Measurements from ENCODE around the gene LDLRAD4.

LDLRAD4 gene

GRCh38 chr18:13454363-13455150 lies 236.0 kb downstream of the LDLRAD4 start:
- in situ Hi-C loops (cut with MboI; ENCODE audit: low sequenced_read_pairs): no loop called here

- in situ Hi-C loops (cut with MboI; ENCODE audit: low sequenced_read_pairs): no loop called here
Observed at GRCh38 chr18:13455471-13455870, 236.9 kb downstream of the LDLRAD4 start.

- in situ Hi-C loops (cut with MboI; ENCODE audit: low sequenced_read_pairs): no loop called here
Observed at GRCh38 chr18:13455960-13456481, 237.5 kb downstream of the LDLRAD4 start.

DNA sequence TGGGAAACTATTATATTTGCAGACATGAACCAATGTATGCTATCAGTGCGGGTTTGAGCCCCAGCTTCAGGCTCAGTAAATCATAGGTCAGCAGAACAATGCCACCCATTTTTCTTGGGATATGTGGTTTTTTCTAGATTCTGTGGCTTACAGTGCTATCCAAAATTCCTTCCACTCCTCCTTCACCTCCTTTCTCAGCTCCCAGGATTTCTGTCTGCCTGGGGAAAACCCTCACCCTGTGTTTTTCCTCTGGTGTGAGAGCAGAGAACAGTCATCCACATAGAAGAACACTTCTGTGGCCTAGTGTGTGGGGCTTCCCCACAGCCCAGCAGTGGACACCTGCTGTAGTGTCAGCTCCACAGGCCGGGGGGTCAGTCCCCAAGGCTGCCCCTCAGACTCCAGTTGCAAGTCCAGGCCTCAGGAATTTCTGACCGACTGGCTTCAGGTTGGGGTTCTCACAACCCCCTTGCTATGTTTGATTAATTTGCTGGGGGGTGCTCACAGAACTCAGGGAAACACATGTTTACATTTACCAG lies 238.2 kb downstream of the LDLRAD4 start:
- in situ Hi-C loops (cut with MboI; ENCODE audit: low sequenced_read_pairs): no loop called here

DNA sequence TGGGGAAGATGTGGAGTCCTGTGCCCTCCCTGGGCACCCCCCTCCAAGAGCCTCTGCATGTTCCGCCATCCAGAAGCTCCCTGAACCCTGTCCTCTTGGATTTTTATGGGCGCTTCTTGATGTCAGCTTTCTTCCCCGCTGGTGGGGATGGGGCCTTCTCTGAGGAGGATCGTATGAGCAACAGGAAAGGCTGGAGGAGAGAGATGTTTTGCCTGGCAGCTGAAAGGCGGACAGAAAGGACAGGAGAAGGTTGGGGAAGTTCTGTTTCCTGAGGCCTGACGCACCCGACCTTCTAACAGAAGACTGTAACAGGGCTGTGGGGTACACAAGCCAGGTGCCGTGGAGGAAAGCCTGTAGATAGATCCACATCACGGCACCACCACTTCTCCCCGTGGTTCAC lies 238.8 kb downstream of the LDLRAD4 start:
- in situ Hi-C loops (cut with MboI; ENCODE audit: low sequenced_read_pairs): no loop called here

GRCh38 chr18:13460946-13461345 lies 242.4 kb downstream of the LDLRAD4 start:
- in situ Hi-C loops (cut with MboI; ENCODE audit: low sequenced_read_pairs): no loop called here

GRCh38 chr18:13461469-13461868 lies 242.9 kb downstream of the LDLRAD4 start:
- in situ Hi-C loops (cut with MboI; ENCODE audit: low sequenced_read_pairs): no loop called here

GRCh38 chr18:13461936-13462335 lies 243.4 kb downstream of the LDLRAD4 start:
- in situ Hi-C loops (cut with MboI; ENCODE audit: low sequenced_read_pairs): no loop called here

DNA sequence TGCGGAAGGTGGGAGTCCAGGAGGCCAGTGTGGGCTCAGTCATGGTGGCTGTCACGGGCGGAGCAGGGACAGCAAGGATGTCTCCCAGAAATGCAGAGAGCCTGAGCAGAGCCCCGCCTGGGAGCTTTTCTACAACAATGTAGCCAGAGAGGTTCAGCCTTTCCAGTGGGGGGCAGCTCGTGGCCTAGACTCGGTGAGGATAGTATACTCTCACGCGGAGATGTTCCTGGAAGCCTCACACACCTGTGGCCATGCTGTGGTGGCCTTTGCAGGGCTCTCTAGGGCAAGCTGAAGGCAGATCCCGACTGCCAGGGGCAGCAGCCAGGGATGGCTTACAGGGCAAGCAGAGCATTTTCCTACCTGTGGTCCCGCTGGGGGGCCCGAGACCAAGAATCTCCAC lies 244.1 kb downstream of the LDLRAD4 start:
- in situ Hi-C loops (cut with MboI; ENCODE audit: low sequenced_read_pairs): no loop called here

- in situ Hi-C loops (cut with MboI; ENCODE audit: low sequenced_read_pairs): no loop called here
Observed at GRCh38 chr18:13463526-13464210, 245.1 kb downstream of the LDLRAD4 start.

- in situ Hi-C loops (cut with MboI; ENCODE audit: low sequenced_read_pairs): no loop called here
Observed at GRCh38 chr18:13464432-13465123, 246.0 kb downstream of the LDLRAD4 start.

GRCh38 chr18:13465124-13465446 lies 246.5 kb downstream of the LDLRAD4 start:
- in situ Hi-C loops (cut with MboI; ENCODE audit: low sequenced_read_pairs): no loop called here

DNA sequence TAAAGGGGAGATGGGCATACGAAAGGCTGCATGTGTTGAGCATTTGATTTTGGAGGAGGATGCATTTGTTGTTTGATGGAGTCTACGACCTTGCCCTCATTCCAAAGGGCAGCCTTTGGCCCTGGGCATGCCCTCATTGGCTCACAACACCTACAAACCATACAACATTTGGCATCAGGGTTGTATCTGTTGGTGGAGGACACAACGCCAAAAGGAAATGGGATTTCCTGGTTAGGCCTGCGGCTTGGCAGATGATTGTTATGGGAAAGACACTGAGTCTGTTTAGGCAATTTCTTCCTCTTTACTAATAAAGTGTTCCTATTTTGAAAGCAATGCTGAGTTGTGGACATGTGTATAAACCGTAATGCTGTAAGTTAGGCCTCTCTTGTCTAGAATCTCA lies 246.9 kb downstream of the LDLRAD4 start:
- in situ Hi-C loops (cut with MboI; ENCODE audit: low sequenced_read_pairs): no loop called here

GRCh38 chr18:13470516-13471197 lies 252.1 kb downstream of the LDLRAD4 start:
- in situ Hi-C loops (cut with MboI; ENCODE audit: low sequenced_read_pairs): no loop called here

DNA sequence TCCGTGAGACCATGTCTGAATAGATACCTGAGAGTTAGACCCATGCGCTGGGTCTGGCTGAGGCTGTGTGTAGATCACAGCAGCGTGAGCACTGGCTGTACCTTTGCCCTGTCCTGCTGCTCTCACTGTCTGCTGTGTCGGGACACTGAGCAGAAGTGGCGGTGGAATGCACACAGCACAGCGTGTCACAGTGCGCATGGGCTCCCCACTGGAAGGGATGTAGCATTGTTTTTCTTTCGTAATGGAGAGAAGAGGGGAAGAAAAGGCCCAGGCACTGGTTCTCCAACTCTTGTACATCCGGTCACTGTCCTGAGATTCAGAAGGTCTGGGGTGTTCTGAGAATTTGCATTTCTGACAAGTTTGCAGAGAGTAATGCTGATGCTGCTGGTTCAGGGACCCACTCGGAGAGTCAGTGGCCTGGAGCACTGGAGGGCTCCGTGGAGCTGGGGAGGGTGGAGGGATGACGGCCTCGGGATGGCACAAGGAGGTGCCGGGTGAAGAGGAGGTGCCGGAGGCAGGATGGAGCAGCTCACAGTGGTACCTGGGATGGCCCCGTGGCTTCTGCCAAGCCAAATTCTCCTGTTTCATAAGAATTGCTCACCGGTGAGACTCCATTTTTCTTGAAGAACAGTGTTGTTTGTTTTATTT lies 252.8 kb downstream of the LDLRAD4 start:
- in situ Hi-C loops (cut with MboI; ENCODE audit: low sequenced_read_pairs): no loop called here

GRCh38 chr18:13471971-13472628 lies 253.5 kb downstream of the LDLRAD4 start:
- in situ Hi-C loops (cut with MboI; ENCODE audit: low sequenced_read_pairs): no loop called here

GRCh38 chr18:13473751-13474150 lies 255.2 kb downstream of the LDLRAD4 start:
- in situ Hi-C loops (cut with MboI; ENCODE audit: low sequenced_read_pairs): no loop called here

DNA sequence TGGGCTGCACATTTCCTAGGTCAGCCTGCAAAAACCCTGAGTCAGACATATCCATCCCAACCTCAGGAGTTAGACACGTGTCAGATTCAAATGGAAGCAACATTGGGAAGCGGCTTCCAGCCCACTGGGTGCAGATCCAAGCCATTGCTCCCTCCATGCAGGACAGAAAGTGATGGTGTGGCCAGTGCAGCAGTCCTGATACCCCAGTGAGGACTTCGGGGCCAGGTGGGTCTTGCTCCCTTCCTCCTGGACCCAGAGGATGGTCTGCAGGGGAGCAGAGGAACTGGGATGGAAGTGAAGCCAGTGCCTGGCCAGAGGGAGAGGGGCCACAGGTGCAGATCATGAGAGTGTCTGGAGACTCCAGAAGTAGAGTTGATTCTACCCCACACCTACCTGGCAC lies 255.8 kb downstream of the LDLRAD4 start:
- in situ Hi-C loops (cut with MboI; ENCODE audit: low sequenced_read_pairs): no loop called here

DNA sequence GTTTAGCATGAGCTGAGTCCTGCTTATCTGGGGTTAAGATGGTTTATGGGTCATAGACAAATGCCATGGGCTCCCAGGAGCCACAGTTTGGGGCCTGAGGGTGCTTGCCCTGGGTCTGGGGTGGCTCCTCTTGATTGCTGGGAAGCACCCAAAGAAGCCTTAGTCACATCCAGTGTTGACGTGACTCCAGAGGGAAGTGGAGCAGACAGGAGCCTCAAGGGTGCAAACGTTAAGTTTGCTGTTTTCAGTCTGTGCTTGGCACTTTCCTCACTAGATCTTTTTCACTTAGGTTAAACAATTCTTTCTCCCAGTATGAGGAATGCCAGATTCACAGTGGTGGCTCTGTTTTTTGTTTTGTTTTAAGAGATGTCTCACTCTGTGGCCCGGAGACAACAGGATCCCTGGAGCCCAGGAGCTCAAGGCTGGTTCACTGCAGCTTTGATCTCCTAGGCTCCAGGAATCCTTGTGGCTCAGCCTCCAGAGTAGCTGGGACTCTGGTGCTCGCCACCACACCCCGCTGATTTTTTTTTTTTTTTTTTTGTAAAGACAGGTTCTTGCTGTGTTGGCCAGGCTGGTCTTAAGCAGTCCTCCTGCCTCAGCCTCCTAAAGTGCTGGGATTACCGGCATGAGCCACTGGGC lies 256.5 kb downstream of the LDLRAD4 start:
- in situ Hi-C loops (cut with MboI; ENCODE audit: low sequenced_read_pairs): no loop called here

Data from HL-60/S4 treated with retinoic acid at 250 ng/mL for 4 days and 3 days (cell line).